22Rv1 (cell line): ENCODE results near the gene SHANK2.

Source experiments
- H3K27ac ChIP-seq: fragments of 450-650 bp; 2 replicates; pipeline ENCODE4 v1.5.1; 2017
- ZFX ChIP-seq: fragments of 450-650 bp; IDR thresholded peaks from 2 replicates; pipeline ENCODE4 v1.6.1; 2017; ENCODE audit warnings: antibody characterized with exemption, borderline replicate concordance
- TF ChIP-seq, protein P1 (sequence below): fragments of 450-650 bp; IDR thresholded peaks from 2 replicates; pipeline ENCODE4 v1.5.1; 2017; ENCODE audit warnings: mild to moderate bottlenecking

The SHANK2 gene

GRCh38 chr11:71249301-71249700 is 3.1 kb downstream of the SHANK2 start:
- no peak overlapping the region for H3K27ac ChIP-seq
- no peak for TF ChIP-seq ZFX
- TF ChIP-seq, protein P1, sequence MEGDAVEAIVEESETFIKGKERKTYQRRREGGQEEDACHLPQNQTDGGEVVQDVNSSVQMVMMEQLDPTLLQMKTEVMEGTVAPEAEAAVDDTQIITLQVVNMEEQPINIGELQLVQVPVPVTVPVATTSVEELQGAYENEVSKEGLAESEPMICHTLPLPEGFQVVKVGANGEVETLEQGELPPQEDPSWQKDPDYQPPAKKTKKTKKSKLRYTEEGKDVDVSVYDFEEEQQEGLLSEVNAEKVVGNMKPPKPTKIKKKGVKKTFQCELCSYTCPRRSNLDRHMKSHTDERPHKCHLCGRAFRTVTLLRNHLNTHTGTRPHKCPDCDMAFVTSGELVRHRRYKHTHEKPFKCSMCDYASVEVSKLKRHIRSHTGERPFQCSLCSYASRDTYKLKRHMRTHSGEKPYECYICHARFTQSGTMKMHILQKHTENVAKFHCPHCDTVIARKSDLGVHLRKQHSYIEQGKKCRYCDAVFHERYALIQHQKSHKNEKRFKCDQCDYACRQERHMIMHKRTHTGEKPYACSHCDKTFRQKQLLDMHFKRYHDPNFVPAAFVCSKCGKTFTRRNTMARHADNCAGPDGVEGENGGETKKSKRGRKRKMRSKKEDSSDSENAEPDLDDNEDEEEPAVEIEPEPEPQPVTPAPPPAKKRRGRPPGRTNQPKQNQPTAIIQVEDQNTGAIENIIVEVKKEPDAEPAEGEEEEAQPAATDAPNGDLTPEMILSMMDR: no peak

DNA sequence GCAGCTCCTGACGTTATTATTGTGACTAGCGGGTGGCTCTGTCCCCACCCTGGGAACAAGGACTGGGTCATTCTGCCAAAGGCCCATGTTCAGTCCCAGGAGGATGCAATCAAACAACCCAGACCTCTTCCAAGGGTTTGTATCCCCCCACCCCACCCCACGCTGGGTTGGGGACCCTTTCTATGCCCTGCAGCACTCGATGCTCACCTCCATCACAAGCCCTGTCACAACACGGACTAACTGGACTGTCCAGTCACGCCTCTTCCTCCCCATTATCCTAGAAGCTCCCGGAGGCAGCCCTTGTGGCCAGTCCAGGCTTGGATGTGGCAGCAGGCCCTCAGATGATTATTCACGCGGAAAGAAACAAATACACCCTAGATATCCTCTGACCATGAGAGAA is 3.7 kb downstream of the SHANK2 start:
- TF ChIP-seq, protein P1: no peak
- no peak for TF ChIP-seq ZFX
- no peak overlapping the region for H3K27ac ChIP-seq

DNA sequence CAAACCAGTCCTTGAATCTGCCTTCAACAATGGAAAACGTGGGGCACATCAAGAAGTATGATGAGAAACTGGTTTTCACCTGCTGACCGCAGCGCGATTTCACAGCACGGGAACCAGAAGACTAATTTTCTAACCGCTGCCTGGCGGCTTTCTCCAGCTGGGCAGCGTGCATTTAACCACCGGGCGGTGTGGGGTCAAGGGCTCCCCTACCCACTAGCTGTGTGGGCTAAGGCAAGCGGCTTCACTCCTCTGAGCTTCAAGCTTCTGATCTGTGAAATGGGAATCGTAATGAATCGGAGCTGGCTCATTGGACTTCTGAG is 4.2 kb downstream of the SHANK2 start:
- no peak for TF ChIP-seq ZFX
- TF ChIP-seq, protein P1: no peak
- H3K27ac ChIP-seq: no peak overlapping the region

DNA sequence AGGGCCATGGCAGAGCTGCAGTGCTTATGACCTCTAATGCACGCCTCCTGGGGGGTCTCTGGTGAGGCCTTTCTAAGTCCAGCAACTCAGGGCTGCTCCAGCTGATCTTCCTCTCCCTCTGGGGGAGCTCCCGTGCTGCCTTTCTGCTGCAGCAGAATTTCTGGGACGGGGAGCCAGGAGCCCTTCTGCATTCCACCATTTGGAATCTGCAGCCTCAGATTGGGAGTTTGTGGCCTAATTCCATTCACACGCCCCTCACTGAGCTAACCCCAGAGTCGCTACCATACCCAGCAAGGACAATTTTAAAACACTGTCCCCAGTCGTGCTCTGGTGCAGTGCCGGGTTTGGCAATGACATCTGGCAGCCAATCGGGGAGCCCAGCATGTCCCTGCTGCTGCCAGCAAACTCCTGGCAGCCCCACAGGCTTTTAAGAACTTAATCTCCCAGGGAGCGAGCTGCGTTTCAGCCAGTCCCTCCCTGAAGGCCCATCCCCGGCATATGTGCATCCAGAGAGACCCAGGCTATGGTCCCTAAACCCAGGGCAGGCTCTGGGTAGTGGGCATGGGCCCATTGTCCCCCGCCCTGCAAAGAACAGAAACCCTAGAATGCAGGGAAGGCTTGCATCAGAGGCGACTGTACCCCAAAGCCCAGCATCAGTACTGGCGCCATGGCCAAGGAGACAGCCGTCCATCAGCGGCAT is 4.7 kb downstream of the SHANK2 start:
- TF ChIP-seq, protein P1: no peak
- TF ChIP-seq ZFX: no peak
- no peak overlapping the region for H3K27ac ChIP-seq

DNA sequence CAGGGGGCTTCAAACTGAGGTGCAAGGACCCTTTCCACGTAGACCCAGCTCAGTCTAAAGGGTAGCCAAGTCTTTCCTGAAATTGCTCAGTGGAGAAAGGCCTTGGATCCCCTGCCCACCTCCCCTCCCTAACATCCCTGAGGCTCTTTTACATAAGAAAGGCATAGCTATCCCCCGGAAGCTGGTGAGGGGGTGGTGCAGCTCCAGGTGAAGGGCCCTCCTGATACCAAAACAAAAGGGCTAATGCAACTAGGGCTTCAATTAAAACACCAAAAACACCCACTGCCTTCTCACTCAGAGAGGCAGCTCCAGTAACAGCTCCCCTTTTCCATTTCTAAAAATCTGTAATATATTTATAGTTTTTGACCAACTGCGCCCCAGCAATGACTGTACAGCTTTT is 5.8 kb downstream of the SHANK2 start:
- no peak overlapping the region for H3K27ac ChIP-seq
- TF ChIP-seq, protein P1: no peak
- TF ChIP-seq ZFX: no peak

DNA sequence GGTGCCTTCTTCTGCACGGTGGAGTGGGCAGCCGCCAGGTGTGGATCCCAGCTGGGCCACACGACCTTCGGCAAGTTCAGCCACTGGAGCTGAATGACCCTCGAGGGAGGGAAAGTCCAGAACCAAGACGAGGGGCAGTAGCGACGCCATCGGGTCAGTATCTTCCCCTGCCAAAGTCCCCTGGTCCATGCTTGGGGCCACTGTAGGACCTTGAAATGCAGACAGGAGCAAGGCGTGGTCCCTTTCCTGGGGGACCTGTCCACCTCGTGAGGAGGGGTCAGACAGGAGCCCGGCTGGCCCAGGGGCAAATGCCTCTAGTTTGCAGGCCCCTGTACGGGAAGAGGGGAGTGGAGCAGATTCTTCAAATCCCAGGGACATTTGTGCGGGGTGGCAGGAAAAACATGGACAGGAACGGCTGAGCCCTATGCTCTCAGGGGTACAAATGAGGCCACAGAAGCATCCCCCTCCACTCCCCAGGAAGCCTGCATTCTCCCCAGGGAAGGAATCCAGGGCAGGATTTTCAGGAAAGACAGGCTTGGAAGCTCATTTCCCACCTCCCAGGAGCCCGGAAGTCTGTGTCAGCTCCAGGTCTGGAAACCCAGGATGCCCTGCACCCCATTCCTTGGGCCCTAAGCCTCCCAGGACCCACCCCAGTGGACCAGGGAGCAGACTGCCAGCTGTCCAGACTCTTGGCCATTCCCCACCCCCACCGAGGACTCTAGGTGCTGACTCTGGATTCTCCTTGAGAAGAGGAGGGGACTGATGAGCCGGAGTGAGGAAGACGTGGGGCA is 6.6 kb downstream of the SHANK2 start:
- H3K27ac ChIP-seq: no peak overlapping the region
- TF ChIP-seq, protein P1: no peak
- TF ChIP-seq ZFX: no peak

DNA sequence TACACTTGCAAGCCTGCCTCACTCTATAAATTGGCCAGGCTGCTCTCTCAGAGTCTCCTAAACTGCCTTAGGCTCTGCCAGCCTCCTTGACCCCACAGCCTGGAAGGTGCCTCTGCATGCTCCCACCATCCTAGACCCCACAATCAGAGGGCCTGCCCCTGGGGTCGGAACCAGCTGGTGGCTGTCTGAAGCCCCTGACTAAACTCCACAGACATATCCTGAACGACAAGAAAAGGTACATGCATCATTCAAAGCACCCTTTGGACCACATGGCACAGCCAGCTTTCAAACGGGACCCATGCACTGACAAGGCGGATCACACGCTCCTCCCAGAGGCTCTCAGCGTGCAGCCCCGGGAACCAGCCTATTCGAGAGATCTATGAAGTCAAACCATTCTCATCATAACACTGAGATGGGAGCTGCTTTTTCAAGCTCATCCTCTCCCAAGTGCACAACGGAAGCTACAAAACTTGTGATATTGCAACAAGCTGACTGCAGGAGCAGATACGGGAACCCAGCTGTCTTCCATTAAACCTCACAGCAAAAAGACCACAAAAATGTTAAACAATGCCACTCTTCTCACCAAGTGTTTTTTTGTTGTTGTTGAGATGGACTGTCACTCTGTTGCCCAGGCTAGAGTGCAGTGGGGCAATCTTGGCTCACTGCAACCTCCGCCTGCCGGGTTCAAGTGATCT is 8.1 kb downstream of the SHANK2 start:
- TF ChIP-seq, protein P1: no peak
- TF ChIP-seq ZFX: no peak
- no peak overlapping the region for H3K27ac ChIP-seq
